Peyer's patch (tissue), 4 donors: ENCODE measurements around the gene KIR3DL2. TPM values are rescaled to one million over a fixed set of nuclear protein-coding genes. Genes with fewer than 3 reads are reported as not detected.
"Not testable (repeated sequence)": the region's sequence is repeated elsewhere in the genome, so short reads cannot be mapped to it uniquely, and the experiment has no call there.

Experiments
- DNase-seq, 3 donors: peaks; one replicate each; pipeline ENCODE4 v3.0.0-alpha.2; 2017 to 2019
- H3K27ac ChIP-seq, 4 donors: fragments of 200-600 bp; sonication (generic); one replicate each; pipeline ENCODE4 v1.5.1; 2016 to 2019
- H3K27me3 ChIP-seq, 2 donors: fragments of 200-600 bp; sonication (generic); one replicate each; pipeline ENCODE4 v1.5.1; 2019
- H3K36me3 ChIP-seq, 3 donors: fragments of 200-600 bp; sonication (generic); one replicate each; pipeline ENCODE4 v1.5.1; 2016 to 2019
- H3K4me1 ChIP-seq, 4 donors: fragments of 200-600 bp; sonication (generic); one replicate each; pipeline ENCODE4 v1.5.1; 2016 to 2019
- H3K4me3 ChIP-seq, 4 donors: fragments of 200-600 bp; sonication (generic); 1 replicate in 3 of 4; 2 replicates in 1 of 4; pipeline ENCODE4 v1.5.1; 2016 to 2019; ENCODE audit warnings: mild to moderate bottlenecking in 1 of 4
- H3K9me3 ChIP-seq, 4 donors: fragments of 200-600 bp; sonication (generic); one replicate each; pipeline ENCODE4 v1.5.1; 2016 to 2019; ENCODE audit warnings: mild to moderate bottlenecking in 1 of 4
- CTCF ChIP-seq, 6 experiments: fragments of 450-650 bp in 4 of 6; fragments of 200-600 bp in 2 of 6; sonication (generic) in 1 of 6; IDR thresholded peaks; one replicate each; pipeline ENCODE4 v1.5.1; 2017 to 2019; ENCODE audit warnings: antibody characterized with exemption in 6 of 6, mild to moderate bottlenecking in 3 of 6, moderate library complexity in 1 of 6
- POLR2A ChIP-seq, 2 donors: fragments of 450-650 bp; IDR thresholded peaks; one replicate each; pipeline ENCODE4 v1.5.1; 2017; ENCODE audit warnings: antibody characterized with exemption in 2 of 2, mild to moderate bottlenecking in 2 of 2, moderate library complexity in 2 of 2
- total RNA-seq, 4 donors: library from RNA; depleted of rRNA; stranded (reverse); fragments of >200 nt; gene quantifications; one replicate each; pipeline ENCODE4 v1.1.0, GENCODE V29; 2016

Gene KIR3DL2
- total RNA-seq, 4 donors from 2014 or later = not detected

- no peak for DNase-seq
- H3K36me3 ChIP-seq = no peaks in the 10 kb centered on the region
- no peak overlapping the region for H3K27ac ChIP-seq
- no peaks in the 10 kb centered on the region for H3K9me3 ChIP-seq
- TF ChIP-seq POLR2A (IDR thresholded peaks at IDR 0.05) (no peak), CTCF (IDR thresholded peaks at IDR 0.05) (no peak)
- H3K4me3 ChIP-seq = no peak overlapping the region
- H3K27me3 ChIP-seq = no peaks in the 10 kb centered on the region
- no peaks in the 10 kb centered on the region for H3K4me1 ChIP-seq
These were observed 1.1 kb downstream of the KIR3DL2 start for GRCh38 chr19:54851353-54851752.

- not testable (repeated sequence) for H3K36me3 ChIP-seq, H3K27ac ChIP-seq, H3K27me3 ChIP-seq, DNase-seq, H3K4me1 ChIP-seq, H3K4me3 ChIP-seq, H3K9me3 ChIP-seq
These were observed 5.0 kb downstream of the KIR3DL2 start for GRCh38 chr19:54855241-54855640.

- DNase-seq, H3K9me3 ChIP-seq, H3K4me3 ChIP-seq, H3K27ac ChIP-seq, H3K4me1 ChIP-seq, H3K27me3 ChIP-seq, H3K36me3 ChIP-seq: not testable (repeated sequence)
These were observed 8.2 kb downstream of the KIR3DL2 start for GRCh38 chr19:54858476-54858875.

GRCh38 chr19:54859421-54859820 is 9.2 kb downstream of the KIR3DL2 start:
- not testable (repeated sequence) for H3K4me1 ChIP-seq, H3K27ac ChIP-seq, H3K27me3 ChIP-seq, DNase-seq, H3K36me3 ChIP-seq, H3K4me3 ChIP-seq, H3K9me3 ChIP-seq

- H3K27me3 ChIP-seq, H3K4me1 ChIP-seq, DNase-seq, H3K9me3 ChIP-seq, H3K36me3 ChIP-seq, H3K4me3 ChIP-seq, H3K27ac ChIP-seq: not testable (repeated sequence)
These were observed 13.2 kb downstream of the KIR3DL2 start for GRCh38 chr19:54863459-54863858.

GRCh38 chr19:54871696-54872095 is 21.5 kb downstream of the KIR3DL2 start:
- H3K9me3 ChIP-seq = no peaks in the 10 kb centered on the region
- H3K4me1 ChIP-seq = no peaks in the 10 kb centered on the region
- no peak for DNase-seq
- H3K27me3 ChIP-seq = no peaks in the 10 kb centered on the region
- H3K27ac ChIP-seq = no peak overlapping the region
- H3K36me3 ChIP-seq = no peaks in the 10 kb centered on the region
- no peak overlapping the region for H3K4me3 ChIP-seq
- TF ChIP-seq POLR2A (IDR thresholded peaks at IDR 0.05) (no peak), CTCF (IDR thresholded peaks at IDR 0.05) (no peak)

GRCh38 chr19:54873990-54874389 is 23.7 kb downstream of the KIR3DL2 start, which contains the start of gene FCAR:
Gene FCAR, plus strand, starts transcription at chr19:54874235. Its CDS starts 55 bp downstream, at chr19:54874290.
- H3K36me3 ChIP-seq = no peaks in the 10 kb centered on the region
- H3K27ac ChIP-seq = no peak within 1 kb of the TSS
- DNase-seq = no peak
- TF ChIP-seq CTCF (IDR thresholded peaks at IDR 0.05) = no peak
- no peak for TF ChIP-seq POLR2A (IDR thresholded peaks at IDR 0.05)
- H3K27me3 ChIP-seq = no peaks in the 10 kb centered on the region
- H3K4me3 ChIP-seq = no peak within 1 kb of the TSS
- H3K9me3 ChIP-seq = no peaks in the 10 kb centered on the region
- no peaks in the 10 kb centered on the region for H3K4me1 ChIP-seq

- TF ChIP-seq POLR2A (IDR thresholded peaks at IDR 0.05) = no peak
- no peak for TF ChIP-seq CTCF (IDR thresholded peaks at IDR 0.05)
- no peak for DNase-seq
- Histone ChIP-seq H3K27ac (no peak overlapping the region), H3K27me3 (no peaks in the 10 kb centered on the region), H3K9me3 (no peaks in the 10 kb centered on the region), H3K4me1 (no peaks in the 10 kb centered on the region), H3K4me3 (no peak overlapping the region), H3K36me3 (no peaks in the 10 kb centered on the region)
These were observed 25.3 kb downstream of the KIR3DL2 start for GRCh38 chr19:54875506-54875905.
